Tongue (tissue), 2 donors: ENCODE results near the gene GPR34. TPM values are rescaled to one million over a fixed set of nuclear protein-coding genes. Genes with fewer than 3 reads are reported as not detected.
"Not testable (repeated sequence)": the region's sequence is repeated elsewhere in the genome, so short reads cannot be mapped to it uniquely, and the experiment has no call there.

Source experiments
- DNase-seq: peaks from one replicate; pipeline ENCODE4 v3.0.0-alpha.2; 2015
- total RNA-seq: library from RNA; depleted of rRNA; stranded (reverse); fragments of >200 nt; gene quantifications from one replicate; pipeline ENCODE4 v1.2.3, GENCODE V29; 2014

The GPR34 gene
- total RNA-seq, 1 donor from 2014 or later, result 2.7 TPM

- DNase-seq, result peak; percentile 0
These were observed 6.7 kb downstream of the GPR34 start for GRCh38 chrX:41695426-41695825.

- DNase-seq, result no peak
These were observed 14.8 kb downstream of the GPR34 start for GRCh38 chrX:41703574-41704029.

GRCh38 chrX:41705042-41705441 is 16.3 kb downstream of the GPR34 start:
- DNase-seq, result no peak

- no peak for DNase-seq
These were observed 17.1 kb downstream of the GPR34 start for GRCh38 chrX:41705680-41706374.

- no peak for DNase-seq
These were observed 18.4 kb downstream of the GPR34 start for GRCh38 chrX:41707218-41707617.

- no peak for DNase-seq
These were observed 19.7 kb downstream of the GPR34 start for GRCh38 chrX:41708486-41708885.

- no peak for DNase-seq
These were observed 22.4 kb downstream of the GPR34 start for GRCh38 chrX:41711021-41711667.

- no peak for DNase-seq
These were observed 27.4 kb downstream of the GPR34 start for GRCh38 chrX:41716222-41716621.

GRCh38 chrX:41716767-41717473 is 28.1 kb downstream of the GPR34 start:
- no peak for DNase-seq

- no peak for DNase-seq
These were observed 29.9 kb downstream of the GPR34 start for GRCh38 chrX:41718481-41719235.

- not testable (repeated sequence) for DNase-seq
These were observed 30.8 kb downstream of the GPR34 start for GRCh38 chrX:41719610-41720009.

- no peak for DNase-seq
These were observed 31.5 kb downstream of the GPR34 start for GRCh38 chrX:41720125-41720779.

GRCh38 chrX:41721590-41721989 is 32.8 kb downstream of the GPR34 start:
- no peak for DNase-seq

- no peak for DNase-seq
These were observed 33.4 kb downstream of the GPR34 start for GRCh38 chrX:41722214-41722613.

GRCh38 chrX:41722816-41723618 is 34.2 kb downstream of the GPR34 start:
- no peak for DNase-seq

- no peak for DNase-seq
These were observed 35.1 kb downstream of the GPR34 start, which contains the start of gene GPR82 for GRCh38 chrX:41723826-41724225. Gene GPR82 (plus strand): TSS chrX:41724181. CDS start chrX:41727027, 2,846 bp downstream.

- no peak for DNase-seq
These were observed 39.4 kb downstream of the GPR34 start for GRCh38 chrX:41728125-41728524.

- no peak for DNase-seq
These were observed 41.3 kb downstream of the GPR34 start for GRCh38 chrX:41730081-41730480.

GRCh38 chrX:41732260-41732659 is 43.5 kb downstream of the GPR34 start:
- DNase-seq, result no peak

GRCh38 chrX:41733939-41734338 is 45.2 kb downstream of the GPR34 start:
- no peak for DNase-seq

- peak; percentile 2 for DNase-seq
These were observed 45.8 kb downstream of the GPR34 start for GRCh38 chrX:41734530-41734929.
